Right ventricle myocardium superior (tissue), 1 donor: ENCODE measurements around the gene LPIN2. TPM values are rescaled to one million over a fixed set of nuclear protein-coding genes. Genes with fewer than 3 reads are reported as not detected.
"Not testable (repeated sequence)": the region's sequence is repeated elsewhere in the genome, so short reads cannot be mapped to it uniquely, and the experiment has no call there.

ENCODE experiments used
- ATAC-seq: fragments of 200-7000 bp; cut with Tn5 transposase; one replicate; pipeline ENCODE4 v1.9.1; 2020; ENCODE audit warnings: mild to moderate bottlenecking; ENCODE audit not compliant: poor library complexity
- DNase-seq: peaks from one replicate; pipeline ENCODE4 v3.0.0-alpha.2; 2020
- intact Hi-C: fragments of 100-400 bp; cut with DNase I; formaldehyde crosslinking; loops from one replicate; pipeline ENCODE4 v1.11.2; 2022
- total RNA-seq: library from RNA; stranded (reverse); fragmentation: NEBNext Ultra II Directional; extraction: Animal tissue kit (Norgen Biotek cat#: 25700); gene quantifications from one replicate; pipeline ENCODE4 v1.2.1, GENCODE V29; 2021
- donor health status: DM: no; HTN: yes; CAD: no; lungs with severe emphysema.

The LPIN2 gene
- total RNA-seq, 1 donor from 2014 or later: 10.4 TPM

- ATAC-seq (no peak), DNase-seq (no peak)
- intact Hi-C loops: no loop called here
These were observed 33.4 kb upstream of the LPIN2 start for GRCh38 chr18:3046216-3046808.

- ATAC-seq (peak; percentile 59), DNase-seq (peak; percentile 56)
- intact Hi-C loops: no loop called here
These were observed 32.2 kb upstream of the LPIN2 start for GRCh38 chr18:3044931-3045698.

- intact Hi-C loops: no loop called here
- no peak for ATAC-seq
- DNase-seq: no peak
These were observed 29.4 kb upstream of the LPIN2 start for GRCh38 chr18:3042379-3042778.

GRCh38 chr18:3041843-3042242, 28.9 kb upstream of the LPIN2 start:
- intact Hi-C loops: no loop called here
- DNase-seq (no peak), ATAC-seq (no peak)

GRCh38 chr18:3040881-3041280, 27.9 kb upstream of the LPIN2 start:
- intact Hi-C loops: no loop called here
- DNase-seq (no peak), ATAC-seq (no peak)

GRCh38 chr18:3040173-3040572, 27.2 kb upstream of the LPIN2 start:
- intact Hi-C loops: no loop called here
- DNase-seq (no peak), ATAC-seq (no peak)

GRCh38 chr18:3037423-3037915, 24.5 kb upstream of the LPIN2 start:
- DNase-seq: no peak
- intact Hi-C loops: no loop called here
- ATAC-seq: peak; percentile 45

GRCh38 chr18:3036108-3036507, 23.2 kb upstream of the LPIN2 start:
- intact Hi-C loops: no loop called here
- DNase-seq (no peak), ATAC-seq (no peak)

GRCh38 chr18:3035635-3036034, 22.7 kb upstream of the LPIN2 start:
- ATAC-seq (no peak), DNase-seq (no peak)
- intact Hi-C loops: no loop called here

- DNase-seq: no peak
- intact Hi-C loops: no loop called here
- no peak for ATAC-seq
These were observed 19.8 kb upstream of the LPIN2 start for GRCh38 chr18:3032721-3033120.

- intact Hi-C loops: no loop called here
- no peak for DNase-seq
- ATAC-seq: peak; percentile 64
These were observed 16.4 kb upstream of the LPIN2 start for GRCh38 chr18:3029215-3029952.

GRCh38 chr18:3028115-3028514, 15.2 kb upstream of the LPIN2 start:
- intact Hi-C loops, ATAC-seq, DNase-seq: not testable (repeated sequence)

GRCh38 chr18:3027370-3027891, 14.5 kb upstream of the LPIN2 start:
- ATAC-seq: no peak
- no peak for DNase-seq
- intact Hi-C loops: no loop called here

- DNase-seq (no peak), ATAC-seq (peak; percentile 59)
- intact Hi-C loops: no loop called here
These were observed 12.6 kb upstream of the LPIN2 start for GRCh38 chr18:3025544-3025943.

- intact Hi-C loops, ATAC-seq, DNase-seq: not testable (repeated sequence)
These were observed 10.7 kb upstream of the LPIN2 start for GRCh38 chr18:3023603-3024002.

- ATAC-seq: no peak
- no peak for DNase-seq
- intact Hi-C loops: no loop called here
These were observed 3.8 kb upstream of the LPIN2 start for GRCh38 chr18:3016585-3017297.

- no peak for DNase-seq
- ATAC-seq: no peak
- intact Hi-C loops: no loop called here
These were observed 2.9 kb upstream of the LPIN2 start for GRCh38 chr18:3015851-3016250.

- DNase-seq: no peak
- intact Hi-C loops: no loop called here
- no peak for ATAC-seq
These were observed 2.3 kb upstream of the LPIN2 start for GRCh38 chr18:3015204-3015592.
